Liver (tissue), 9 donors: ENCODE measurements around the gene NBPF6. TPM values are rescaled to one million over a fixed set of nuclear protein-coding genes. Genes with fewer than 3 reads are reported as not detected.
"Not testable (repeated sequence)": the region's sequence is repeated elsewhere in the genome, so short reads cannot be mapped to it uniquely, and the experiment has no call there.

ENCODE experiments used
- DNase-seq: peaks from one replicate; pipeline ENCODE4 v3.0.0-alpha.2; 2017; ENCODE audit warnings: low spot score
- H3K27ac ChIP-seq, 2 donors: one replicate each; pipeline ENCODE4 v1.7.0; 2013; ENCODE audit warnings: inconsistent platforms in 2 of 2, low read length in 2 of 2, control low read depth in 1 of 2, low read depth in 1 of 2, mild to moderate bottlenecking in 1 of 2
- H3K27me3 ChIP-seq, 4 donors: one replicate each; pipeline versions ENCODE4 v1.6.1 to v1.7.0; 2013; ENCODE audit warnings: low read length in 3 of 4, inconsistent platforms in 1 of 4, mild to moderate bottlenecking in 1 of 4, moderate library complexity in 1 of 4; ENCODE audit not compliant: control insufficient read depth in 4 of 4, insufficient read depth in 4 of 4
- H3K36me3 ChIP-seq, 4 donors: one replicate each; pipeline versions ENCODE4 v1.6.1 to v1.7.0; 2013; ENCODE audit warnings: low read length in 3 of 4, mild to moderate bottlenecking in 3 of 4, low read depth in 1 of 4, moderate library complexity in 1 of 4; ENCODE audit not compliant: control insufficient read depth in 4 of 4, insufficient read depth in 3 of 4
- H3K4me1 ChIP-seq, 4 donors: one replicate each; pipeline versions ENCODE4 v1.6.1 to v1.7.0; 2013; ENCODE audit warnings: low read length in 3 of 4, mild to moderate bottlenecking in 3 of 4, moderate library complexity in 1 of 4; ENCODE audit not compliant: control insufficient read depth in 4 of 4, insufficient read depth in 4 of 4
- H3K4me3 ChIP-seq, 3 donors: one replicate each; pipeline versions ENCODE4 v1.6.1 to v1.7.0; 2013; ENCODE audit warnings: low read length in 3 of 3, control low read depth in 1 of 3, low read depth in 1 of 3, mild to moderate bottlenecking in 1 of 3
- H3K9ac ChIP-seq, 2 donors: one replicate each; pipeline ENCODE4 v1.7.0; 2013; ENCODE audit warnings: low read length in 2 of 2, mild to moderate bottlenecking in 2 of 2, moderate library complexity in 2 of 2, control low read depth in 1 of 2, low read depth in 1 of 2
- H3K9me3 ChIP-seq, 4 donors: one replicate each; pipeline versions ENCODE4 v1.6.1 to v1.7.0; 2013; ENCODE audit warnings: low read length in 3 of 4; ENCODE audit not compliant: control insufficient read depth in 4 of 4
- EGR1 ChIP-seq, 2 donors: IDR thresholded peaks; 2 replicates each; pipeline ENCODE4 v1.6.1; 2016 to 2018; ENCODE audit warnings: antibody characterized with exemption in 2 of 2, low read depth in 2 of 2
- FOXA1 ChIP-seq: IDR thresholded peaks from 2 replicates; pipeline ENCODE4 v1.6.1; 2016; ENCODE audit warnings: antibody characterized with exemption
- FOXA2 ChIP-seq: IDR thresholded peaks from 2 replicates; pipeline ENCODE4 v1.6.1; 2016; ENCODE audit warnings: antibody characterized with exemption
- HNF4A ChIP-seq, 2 donors: conservative IDR thresholded peaks; 2 replicates each; pipeline ENCODE4 v1.6.1; 2016; ENCODE audit warnings: antibody characterized with exemption in 2 of 2, mild to moderate bottlenecking in 2 of 2
- JUND ChIP-seq, 2 donors: IDR thresholded peaks; 2 replicates each; pipeline ENCODE4 v1.6.1; 2016; ENCODE audit warnings: antibody characterized with exemption in 2 of 2
- NR2F2 ChIP-seq: IDR thresholded peaks from 2 replicates; pipeline ENCODE4 v1.6.1; 2016; ENCODE audit warnings: antibody characterized with exemption
- RAD21 ChIP-seq, 2 donors: IDR thresholded peaks; 2 replicates each; pipeline ENCODE4 v1.6.1; 2016; ENCODE audit warnings: antibody characterized with exemption in 2 of 2, mild to moderate bottlenecking in 2 of 2
- REST ChIP-seq: IDR thresholded peaks from 2 replicates; pipeline ENCODE4 v1.6.1; 2016; ENCODE audit warnings: antibody characterized with exemption, mild to moderate bottlenecking
- TAF1 ChIP-seq: conservative IDR thresholded peaks from 2 replicates; pipeline ENCODE4 v1.6.1; 2016; ENCODE audit warnings: antibody characterized with exemption, mild to moderate bottlenecking
- YY1 ChIP-seq: IDR thresholded peaks from 2 replicates; pipeline ENCODE4 v1.6.1; 2016; ENCODE audit warnings: antibody characterized with exemption, mild to moderate bottlenecking
- WGBS: extraction: QIAGEN DNeasy Blood & Tissue Kit; methylation state at CpG from one replicate; pipeline ENCODE4 v1.1.7; 2013; 5-methylcytosine and 5-hydroxymethylcytosine counted together
- polyA plus RNA-seq, 2 donors: library from polyadenylated mRNA; stranded (reverse) in 1 of 2; unstranded in 1 of 2; fragments of 200-250 nt in 1 of 2; fragments of >200 nt in 1 of 2; fragmentation: Nextera tagmentation in 1 of 2; extraction: Ambion mirVana in 1 of 2; gene quantifications; one replicate each; pipeline versions ENCODE4 v1.2.1 to v1.2.3, GENCODE V29; 2013 to 2015
- total RNA-seq, 2 donors: library from RNA; depleted of rRNA; stranded (reverse); fragments of >200 nt; gene quantifications; one replicate each; pipeline ENCODE4 v1.2.3, GENCODE V29; 2014
- donor health status: healthy.
- donor health status: healthy.
- donor health status: healthy.
- donor health status: healthy.
- donor health status: healthy.

Gene NBPF6
- total and polyA plus RNA-seq, 4 donors: not detected

GRCh38 chr1:108478429-108479015 lies 28.4 kb downstream of the NBPF6 start:
- Histone ChIP-seq H3K9me3 (peaks cover 0 to 6% (median 0%) of the 10 kb centered on the region in 4 donors), H3K4me3 (no peak overlapping the region), H3K9ac (no peak overlapping the region), H3K4me1 (no peaks in the 10 kb centered on the region), H3K36me3 (no peaks in the 10 kb centered on the region), H3K27ac (no peak overlapping the region), H3K27me3 (no peaks in the 10 kb centered on the region)
- WGBS: 84% methylated on average over 2 of the region's 2 CpGs
- TF ChIP-seq JUND (IDR thresholded peaks at IDR 0.05): no peak
- TF ChIP-seq FOXA2: no peak
- TF ChIP-seq REST: no peak
- no peak for TF ChIP-seq YY1
- TF ChIP-seq TAF1: no peak
- TF ChIP-seq NR2F2: no peak
- no peak for TF ChIP-seq FOXA1
- no peak for TF ChIP-seq EGR1 (IDR thresholded peaks at IDR 0.05; ENCODE audit: low read depth in 2 of 2)
- no peak for DNase-seq

- no peak for DNase-seq
- TF ChIP-seq HNF4A (conservative IDR thresholded peaks at IDR 0.05): peak; percentile 53 to 70
- TF ChIP-seq RAD21 (IDR thresholded peaks at IDR 0.05): no peak
- no peak overlapping the region for H3K27ac ChIP-seq
- no peak overlapping the region for H3K4me3 ChIP-seq
- H3K27me3 ChIP-seq: no peaks in the 10 kb centered on the region
- no peaks in the 10 kb centered on the region for H3K4me1 ChIP-seq
- 26% methylated on average over 1 of the region's 1 CpG for WGBS
- H3K36me3 ChIP-seq: no peaks in the 10 kb centered on the region
- H3K9ac ChIP-seq: no peak overlapping the region
- H3K9me3 ChIP-seq: peaks cover 0 to 10% (median 0%) of the 10 kb centered on the region in 4 donors
Measured at GRCh38 chr1:108482708-108483107, 32.6 kb downstream of the NBPF6 start.

GRCh38 chr1:108485990-108486389 lies 35.8 kb downstream of the NBPF6 start:
- 77% methylated on average over 5 of the region's 5 CpGs for WGBS
- H3K27ac ChIP-seq, H3K4me1 ChIP-seq, H3K9me3 ChIP-seq, H3K9ac ChIP-seq, H3K36me3 ChIP-seq, DNase-seq, H3K4me3 ChIP-seq, H3K27me3 ChIP-seq: not testable (repeated sequence)

- 91% methylated on average over 11 of the region's 11 CpGs for WGBS
- not testable (repeated sequence) for H3K36me3 ChIP-seq, H3K9me3 ChIP-seq, H3K4me1 ChIP-seq, H3K9ac ChIP-seq, H3K27ac ChIP-seq, H3K27me3 ChIP-seq, DNase-seq, H3K4me3 ChIP-seq
Measured at GRCh38 chr1:108486707-108487106, 36.6 kb downstream of the NBPF6 start.

GRCh38 chr1:108495008-108495407 lies 44.9 kb downstream of the NBPF6 start:
- H3K27ac ChIP-seq, H3K4me3 ChIP-seq: not testable (repeated sequence)
- 95% methylated on average over 1 of the region's 1 CpG for WGBS

GRCh38 chr1:108496856-108497255 lies 46.7 kb downstream of the NBPF6 start:
- H3K27me3 ChIP-seq, H3K4me3 ChIP-seq, H3K9ac ChIP-seq, H3K27ac ChIP-seq, H3K36me3 ChIP-seq, H3K4me1 ChIP-seq, H3K9me3 ChIP-seq, DNase-seq: not testable (repeated sequence)
- WGBS: 78% methylated on average over 4 of the region's 4 CpGs

More at GRCh38 chr1:108495008-108495407, 44.9 kb downstream of the NBPF6 start:
- not testable (repeated sequence) for H3K9ac ChIP-seq, H3K27me3 ChIP-seq, DNase-seq, H3K9me3 ChIP-seq, H3K4me1 ChIP-seq, H3K36me3 ChIP-seq
